Cardiac septum (tissue), 1 donor: Measurements from ENCODE around the gene ABL1. TPM values are rescaled to one million over a fixed set of nuclear protein-coding genes. Genes with fewer than 3 reads are reported as not detected.
"Not testable (repeated sequence)": the region's sequence is repeated elsewhere in the genome, so short reads cannot be mapped to it uniquely, and the experiment has no call there.

Experiments used
- DNase-seq: peaks from one replicate; pipeline ENCODE4 v3.0.0-alpha.2; 2020; ENCODE audit warnings: low spot score
- intact Hi-C: fragments of 100-400 bp; cut with DNase I; formaldehyde crosslinking; loops from one replicate; pipeline ENCODE4 v1.14.0; 2022
- long read RNA-seq: library from polyadenylated mRNA; unstranded; transcript quantifications from one replicate; pipeline ENCODE4 v2.0.0, GENCODE V29; 2021
- total RNA-seq: library from RNA; stranded (reverse); fragmentation: NEBNext Ultra II Directional; extraction: Animal tissue kit (Norgen Biotek cat#: 25700); gene quantifications from one replicate; pipeline ENCODE4 v1.2.1, GENCODE V29; 2021
- donor health status: DM: no; HTN: no; CAD: no.

ABL1 gene
- total RNA-seq = 38.0 TPM
- long read RNA-seq, full-length matches to known transcripts = 1 of 45 reads
- long read RNA-seq, partial matches to known transcripts = 34 of 45 reads
- long read RNA-seq, other reads (novel, unspliced or antisense) = 10 of 45 reads

GRCh38 chr9:130834371-130835336 is at the start of gene ABL1:
TSS of gene ABL1 (plus strand) at chr9:130835254. CDS start at chr9:130835447, 193 bp downstream.
- intact Hi-C loops = loop anchor here (5.0 to 10.0 kb wide), 2 partner anchors 52 to 120 kb away; no protein-coding TSS in a partner anchor
- DNase-seq = peak; percentile 82

- intact Hi-C loops = no loop called here
- no peak for DNase-seq
Observed at GRCh38 chr9:130785940-130786508, 49.0 kb upstream of the ABL1 start.

DNA sequence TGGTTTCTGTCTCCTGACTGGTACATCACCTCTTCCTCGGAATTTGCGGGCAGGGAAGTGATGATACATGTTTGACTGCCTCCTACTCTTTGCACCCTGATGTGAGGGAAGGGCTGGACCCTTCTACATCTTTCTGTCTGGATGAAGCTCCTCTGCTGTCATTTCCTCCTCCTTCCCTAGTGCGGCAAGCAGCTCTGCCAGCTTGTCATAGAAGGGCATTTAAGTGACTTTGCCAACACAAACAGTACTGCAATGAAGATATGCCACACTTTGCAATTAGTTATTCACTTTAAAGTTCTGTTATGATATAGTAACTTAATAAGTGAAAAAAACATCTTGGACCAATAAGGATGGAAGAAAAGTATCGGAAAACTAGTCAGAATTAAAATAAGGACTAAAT is 48.5 kb upstream of the ABL1 start:
- DNase-seq = no peak
- intact Hi-C loops = no loop called here

- intact Hi-C loops = no loop called here
- DNase-seq = no peak
Observed at GRCh38 chr9:130789747-130790672, 45.0 kb upstream of the ABL1 start.

DNA sequence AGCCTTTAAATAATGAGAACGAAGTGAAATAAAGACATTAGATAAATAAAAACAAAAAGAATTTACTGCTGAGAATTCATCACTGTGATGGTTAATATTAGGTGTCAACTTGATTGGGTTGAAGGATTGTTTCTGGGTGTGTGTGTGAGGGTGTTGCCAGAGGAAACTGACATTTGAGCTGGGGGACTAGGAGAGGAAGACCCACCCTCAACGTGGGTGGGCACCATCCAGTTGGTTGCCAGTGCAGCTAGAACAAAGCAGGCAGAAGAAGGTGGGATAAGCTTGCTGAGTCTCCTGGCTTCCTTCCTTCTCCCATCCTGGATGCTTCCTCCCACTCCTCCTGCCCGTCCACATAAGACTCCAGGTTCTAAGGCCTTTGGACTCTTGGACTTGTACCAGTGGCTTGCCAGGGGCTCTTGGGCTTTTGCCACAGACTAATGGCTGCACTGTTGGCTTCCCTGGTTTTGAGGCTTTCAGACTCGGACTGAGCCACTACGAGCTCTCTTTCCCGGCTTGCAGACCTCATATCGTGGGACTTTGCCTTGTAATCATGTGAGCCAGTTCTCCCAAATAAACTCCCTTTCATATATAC is 43.7 kb upstream of the ABL1 start:
- intact Hi-C loops = no loop called here
- DNase-seq = no peak

DNA sequence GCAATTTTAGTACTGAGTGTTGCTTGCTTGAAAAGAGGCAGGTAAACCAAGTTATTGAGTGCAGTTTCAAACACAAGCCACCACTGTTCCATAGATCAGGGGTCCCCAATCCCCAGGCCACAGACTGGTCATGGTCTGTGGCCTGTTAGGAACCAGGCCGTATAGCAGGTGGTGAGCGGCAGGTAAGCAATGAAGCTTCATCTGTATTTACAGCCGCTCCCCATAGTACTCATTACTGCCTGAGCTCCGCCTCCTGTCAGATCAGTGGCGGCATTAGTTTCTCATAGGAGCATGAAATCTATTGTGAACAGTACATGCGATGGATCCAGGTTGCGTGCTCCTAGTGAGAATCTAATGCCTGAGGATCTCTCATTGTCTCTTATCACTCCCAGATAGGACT is 41.5 kb upstream of the ABL1 start:
- intact Hi-C loops = no loop called here
- DNase-seq = no peak

GRCh38 chr9:130794021-130794420 is 41.0 kb upstream of the ABL1 start:
- DNase-seq, intact Hi-C loops: not testable (repeated sequence)

- intact Hi-C loops = not testable (repeated sequence)
Observed at GRCh38 chr9:130794423-130794822, 40.6 kb upstream of the ABL1 start.

DNA sequence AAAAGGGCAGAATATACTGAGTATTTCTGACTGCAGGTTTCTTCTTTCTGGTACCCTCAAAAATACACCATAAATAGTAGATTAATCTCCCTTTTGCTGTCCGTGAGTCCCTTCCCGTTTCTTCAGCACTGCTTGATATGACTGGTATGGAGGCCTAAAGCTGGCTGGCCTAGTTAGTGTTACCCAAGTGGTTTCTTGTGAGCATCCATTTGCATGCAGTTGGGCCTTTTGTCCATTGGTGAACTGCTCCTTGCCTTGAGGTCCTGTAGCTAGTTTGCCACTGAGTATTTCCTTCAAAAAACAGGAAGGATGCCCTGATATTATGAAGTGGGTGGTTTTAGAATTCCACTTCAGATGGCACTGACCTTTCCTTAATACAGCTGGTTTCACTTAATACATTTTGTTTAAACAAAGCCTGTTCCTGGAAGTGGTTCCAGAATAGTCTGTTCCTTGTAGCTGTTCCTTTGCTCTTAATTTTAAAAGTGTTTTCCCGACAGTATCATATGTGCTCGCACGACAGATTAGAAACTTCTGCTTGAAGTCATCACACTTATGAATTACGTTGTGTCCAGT is 40.0 kb upstream of the ABL1 start:
- no peak for DNase-seq
- intact Hi-C loops = no loop called here

More at GRCh38 chr9:130794423-130794822, 40.6 kb upstream of the ABL1 start:
- not testable (repeated sequence) for DNase-seq

- intact Hi-C loops, DNase-seq: not testable (repeated sequence)
Observed at GRCh38 chr9:130803116-130803515, 31.9 kb upstream of the ABL1 start.

DNA sequence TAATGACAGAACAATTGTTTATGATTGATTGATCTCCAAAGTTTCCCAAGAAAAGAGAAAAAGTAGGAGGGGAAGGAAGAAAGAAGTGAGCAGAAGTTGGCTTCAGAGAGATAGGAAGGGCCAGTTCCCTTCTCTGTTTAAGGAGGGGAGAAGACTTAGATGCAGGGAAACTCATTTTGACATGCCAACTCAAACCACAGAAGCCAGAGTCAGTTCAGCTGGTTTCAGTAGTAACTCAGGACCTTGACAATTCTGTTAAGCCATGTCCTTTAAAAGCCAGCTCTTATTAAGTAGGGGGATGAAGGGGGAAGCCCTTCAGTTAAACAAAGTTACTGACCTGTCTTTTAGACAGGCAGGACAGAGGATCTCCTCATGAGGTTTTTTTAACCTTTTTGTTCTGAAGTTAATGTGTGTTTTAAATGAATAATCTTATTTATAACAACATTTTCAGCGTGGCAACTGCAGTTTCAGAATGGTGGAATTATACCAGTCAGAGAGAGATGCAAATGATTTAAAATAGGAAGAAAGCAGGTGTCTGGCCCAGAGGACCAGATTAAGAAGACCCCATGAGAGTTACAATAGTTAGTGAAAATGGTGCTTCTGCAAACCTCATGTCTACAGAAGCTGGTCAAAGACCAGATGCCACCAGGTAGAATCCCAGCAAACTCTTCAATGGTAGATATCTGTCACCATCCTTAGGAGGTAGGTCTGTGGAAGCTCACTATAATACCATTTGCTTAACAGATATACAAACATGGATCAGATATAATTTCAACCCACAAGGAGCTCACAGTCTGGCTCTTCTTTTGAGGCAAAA is 29.3 kb upstream of the ABL1 start:
- DNase-seq = no peak
- intact Hi-C loops = no loop called here

GRCh38 chr9:130806327-130806716 is 28.7 kb upstream of the ABL1 start:
- intact Hi-C loops = no loop called here
- DNase-seq = no peak

DNA sequence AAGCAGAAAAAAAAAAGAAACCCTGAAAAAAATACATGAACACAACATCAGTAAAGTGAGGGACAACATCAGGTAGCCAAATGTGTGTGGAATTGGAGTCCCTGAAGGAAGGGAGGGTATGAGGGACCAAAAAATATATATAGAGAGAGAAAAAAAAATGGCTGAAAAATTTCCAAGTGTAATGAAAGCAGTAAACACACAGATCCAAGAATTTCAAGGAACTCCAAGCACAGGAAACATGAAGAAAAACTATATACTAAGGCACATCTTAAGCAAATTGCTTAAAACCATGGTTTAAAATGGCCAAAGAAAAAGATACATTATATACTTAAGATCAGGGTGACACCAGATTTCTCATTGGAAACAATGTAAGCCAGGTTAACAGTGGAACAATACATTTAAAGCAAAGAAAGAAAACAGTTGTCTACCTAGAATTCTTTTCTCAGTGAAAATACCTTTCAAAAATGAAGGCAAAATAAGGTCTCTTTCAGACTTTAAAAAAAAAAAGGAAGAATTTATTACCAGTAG is 24.4 kb upstream of the ABL1 start:
- intact Hi-C loops = no loop called here
- no peak for DNase-seq

DNA sequence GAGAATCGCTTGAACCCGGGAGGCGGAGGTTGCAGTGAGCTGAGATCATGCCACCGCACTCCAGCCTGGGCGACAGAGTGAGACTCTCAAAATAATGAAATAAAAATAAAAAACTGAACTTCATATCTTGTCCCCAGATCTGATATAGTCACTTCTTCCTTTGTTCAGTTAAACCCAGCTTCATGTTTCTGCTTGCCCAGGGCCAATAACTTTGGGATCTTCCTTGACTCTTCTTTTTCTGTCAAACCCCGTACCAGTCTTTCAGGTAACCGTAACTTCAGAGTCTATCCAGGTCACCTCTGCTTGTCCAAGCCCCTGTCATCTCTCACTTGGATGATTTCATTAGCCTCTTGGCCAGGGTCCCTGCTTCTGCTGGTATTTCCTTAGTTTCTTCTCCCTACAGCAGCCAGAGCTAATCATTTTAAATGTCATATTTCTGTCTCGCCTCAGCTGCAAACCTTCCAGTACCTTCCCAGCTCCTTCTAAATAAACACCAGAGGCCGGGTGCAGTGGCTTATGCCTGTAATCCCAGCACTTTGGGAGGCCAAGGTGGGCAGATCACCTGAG is 19.7 kb upstream of the ABL1 start:
- DNase-seq = no peak
- intact Hi-C loops = no loop called here

GRCh38 chr9:130817914-130818313 is 17.1 kb upstream of the ABL1 start:
- no peak for DNase-seq
- intact Hi-C loops = no loop called here

DNA sequence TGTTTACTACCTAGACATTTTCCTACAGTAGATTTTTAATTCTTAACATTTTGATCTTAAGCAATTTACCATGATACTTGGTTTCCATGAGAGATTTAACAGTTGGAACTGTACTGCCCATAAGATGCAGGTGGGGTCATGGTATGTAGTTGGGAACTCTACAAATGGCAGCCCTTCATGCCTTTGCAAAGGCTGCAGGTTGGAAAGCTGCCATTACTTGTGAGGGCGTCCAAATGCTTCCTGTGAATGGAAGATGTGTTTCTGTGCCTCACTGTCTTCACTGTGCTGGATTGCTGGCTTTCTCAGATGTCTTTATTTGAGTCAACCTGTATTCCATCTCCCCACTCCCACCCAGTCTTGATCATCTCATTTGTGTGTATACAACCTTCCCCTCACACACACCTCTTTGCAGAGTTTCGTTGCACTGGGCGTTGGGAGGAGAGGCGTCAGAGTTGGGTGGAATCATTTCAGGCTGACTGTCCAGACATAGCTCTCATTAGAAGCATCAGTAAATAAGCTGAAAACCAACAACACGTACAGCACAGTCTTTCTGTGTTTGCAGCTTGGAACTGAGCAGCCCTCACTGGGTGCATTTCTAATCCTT is 14.8 kb upstream of the ABL1 start:
- intact Hi-C loops = no loop called here
- no peak for DNase-seq

DNA sequence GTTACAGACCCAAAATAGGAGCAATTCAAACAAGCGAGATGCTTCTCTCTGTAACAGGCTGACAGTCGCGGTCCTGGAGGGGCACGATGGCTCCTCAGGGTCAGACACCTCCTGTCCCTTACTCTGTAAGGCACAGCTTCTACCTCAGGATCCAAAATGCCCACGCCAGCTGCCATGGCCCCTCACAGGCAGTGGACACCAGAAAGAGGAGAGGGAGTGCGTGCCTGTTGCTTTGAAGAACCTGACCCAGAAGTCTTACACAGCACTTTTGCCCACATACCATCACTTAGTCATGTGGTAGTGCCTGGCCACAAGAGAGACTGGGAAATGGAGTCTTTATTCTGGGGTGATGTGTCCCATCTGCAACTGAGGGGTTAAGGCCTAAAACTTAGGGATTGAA is 11.6 kb upstream of the ABL1 start:
- no peak for DNase-seq
- intact Hi-C loops = no loop called here
